ENCODE data around the gene CUX1. TPM values are rescaled to one million over a fixed set of nuclear protein-coding genes. Genes with fewer than 3 reads are reported as not detected.
"Not testable (repeated sequence)": the region's sequence is repeated elsewhere in the genome, so short reads cannot be mapped to it uniquely, and the experiment has no call there.

Gene CUX1
- total RNA-seq, 2 experiments from 2014 or later, result 30.7 to 31.2 TPM

DNA sequence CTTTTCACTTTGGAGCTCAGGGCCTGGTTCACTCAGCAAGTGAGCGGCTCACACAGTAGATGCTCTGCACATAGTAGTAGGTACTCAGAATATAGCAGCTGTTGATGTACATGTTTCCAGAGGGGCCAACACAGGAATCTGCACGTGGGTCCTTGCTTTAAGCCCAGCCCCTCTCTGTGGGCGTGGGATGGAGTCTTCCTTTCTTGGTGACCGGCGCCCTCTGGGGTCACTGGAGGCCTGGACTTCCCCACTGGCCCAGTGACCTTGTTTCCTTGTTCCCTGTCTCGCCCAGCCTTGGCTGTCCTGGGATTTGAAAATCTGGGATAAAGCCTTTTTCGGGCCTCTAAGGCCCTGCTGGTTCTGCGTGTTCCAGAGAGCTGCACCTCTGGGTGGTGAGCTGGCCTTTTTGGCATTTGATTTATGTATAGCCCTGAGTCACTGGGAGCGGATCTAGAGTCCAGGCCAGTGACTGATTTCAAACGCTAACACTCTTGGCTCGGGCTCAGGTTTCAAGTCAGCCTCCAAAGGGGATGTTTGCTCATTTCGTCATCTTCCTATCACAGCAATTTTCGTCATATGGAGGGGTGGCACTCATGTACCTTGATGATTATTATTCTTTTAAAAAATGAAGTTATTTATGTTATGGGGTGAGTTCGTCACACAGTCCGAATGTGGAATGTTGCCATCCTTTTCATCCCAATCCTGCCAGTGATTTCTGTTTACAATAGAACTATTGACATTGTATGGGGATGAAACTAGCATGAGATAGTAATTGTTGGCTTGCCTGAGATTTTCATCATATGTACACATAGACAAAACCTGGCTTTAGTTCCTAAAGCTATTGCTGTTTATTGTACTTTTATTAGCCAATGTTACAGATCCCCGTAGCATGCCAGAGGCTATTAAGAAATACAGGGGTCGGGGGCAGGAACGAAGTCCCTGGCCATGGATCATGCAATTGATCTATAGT lies 65.5 kb downstream of the CUX1 start:
- H3K36me3 Mint-ChIP-seq (ENCODE audit: low read depth), result no peaks in the 10 kb centered on the region
- H3K27ac Mint-ChIP-seq, result no peak overlapping the region
- ChIA-PET POLR2A (interaction anchor here (0.8 kb wide), 1 partner anchor 15 kb away, joined by 3 read pairs; no protein-coding TSS in a partner anchor), CTCF (no interaction called here)
- ATAC-seq (no peak), DNase-seq (no peak)
- H3K4me1 Mint-ChIP-seq (ENCODE audit: low read depth), result peaks cover 30% of the 10 kb centered on the region
- no peak overlapping the region for H3K4me3 Mint-ChIP-seq
- no peaks in the 10 kb centered on the region for H3K9me3 Mint-ChIP-seq (ENCODE audit: insufficient read depth)
- H3K27me3 Mint-ChIP-seq (ENCODE audit: low read depth), result no peaks in the 10 kb centered on the region

DNA sequence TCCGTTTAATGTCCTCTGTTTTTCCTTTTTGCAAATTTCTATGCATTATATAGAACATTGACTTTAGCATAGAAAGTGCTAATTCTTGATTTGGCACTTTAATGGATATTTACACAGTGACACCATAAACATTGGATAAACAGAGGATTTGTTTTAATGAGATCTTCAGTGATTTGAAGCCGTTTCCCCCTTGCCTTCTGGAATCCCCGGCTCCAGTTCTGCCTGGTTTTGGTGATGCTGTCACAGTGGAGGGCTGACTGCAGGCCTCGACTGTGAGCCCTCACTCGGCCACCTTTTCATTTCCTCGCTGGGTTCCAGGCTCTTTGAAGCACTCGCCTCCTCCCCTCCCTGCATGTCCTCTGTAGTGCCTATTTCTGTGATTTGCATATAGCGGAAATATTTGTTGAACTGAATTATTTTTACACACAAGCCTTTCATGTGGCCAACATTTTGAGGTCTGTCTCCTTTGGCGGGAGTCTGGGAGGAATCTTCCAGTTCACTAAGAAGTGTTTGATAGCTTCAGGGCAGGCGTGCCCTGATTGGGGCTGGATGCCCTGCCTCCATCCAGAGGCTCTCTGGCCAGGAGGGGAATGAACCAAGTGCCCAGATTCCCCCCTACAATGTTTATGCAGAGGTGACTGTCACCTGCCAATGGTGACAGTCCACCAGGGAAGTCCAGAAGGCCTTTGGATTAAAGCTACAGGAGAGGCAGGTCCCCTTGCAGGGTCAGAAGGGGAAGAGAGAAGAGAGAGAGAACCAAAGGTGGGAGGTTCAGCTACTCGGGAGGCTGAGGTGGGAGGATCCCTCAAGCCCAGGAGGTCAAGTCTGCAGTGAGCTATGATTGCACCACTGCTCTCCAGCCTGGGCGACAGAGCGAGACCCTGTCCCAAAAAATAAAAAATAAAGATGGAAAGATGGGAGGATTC lies 67.5 kb downstream of the CUX1 start:
- DNase-seq, result peak; percentile 60
- ATAC-seq, result peak; percentile 92
- no peak overlapping the region for H3K4me3 Mint-ChIP-seq
- H3K27me3 Mint-ChIP-seq (ENCODE audit: low read depth), result no peaks in the 10 kb centered on the region
- H3K9me3 Mint-ChIP-seq (ENCODE audit: insufficient read depth), result no peaks in the 10 kb centered on the region
- H3K36me3 Mint-ChIP-seq (ENCODE audit: low read depth), result no peaks in the 10 kb centered on the region
- peaks cover 30% of the 10 kb centered on the region for H3K4me1 Mint-ChIP-seq (ENCODE audit: low read depth)
- peak overlapping the region; percentile 4 for H3K27ac Mint-ChIP-seq
- ChIA-PET POLR2A (no interaction called here), CTCF (no interaction called here)

DNA sequence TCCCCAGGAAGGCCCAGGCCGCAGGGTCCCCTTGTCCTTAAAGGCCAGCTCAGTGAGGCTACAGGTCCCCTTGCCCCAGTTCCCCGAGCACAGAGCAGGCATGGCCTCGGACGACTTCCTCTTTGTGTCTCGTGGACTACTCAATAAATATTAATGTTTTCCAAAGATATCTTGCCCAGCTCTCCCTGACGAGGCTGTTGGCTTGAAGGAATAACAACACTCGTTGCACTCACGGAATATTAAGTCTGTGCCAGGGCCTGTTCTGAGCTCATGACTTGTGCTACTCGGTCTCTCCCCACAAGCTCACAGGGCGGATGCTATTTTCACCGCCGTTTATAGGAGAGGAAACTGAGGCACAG lies 68.2 kb downstream of the CUX1 start:
- Mint-ChIP-seq H3K4me1 (ENCODE audit: low read depth) (peaks cover 24% of the 10 kb centered on the region), H3K27ac (no peak overlapping the region), H3K36me3 (ENCODE audit: low read depth) (no peaks in the 10 kb centered on the region), H3K4me3 (no peak overlapping the region), H3K27me3 (ENCODE audit: low read depth) (no peaks in the 10 kb centered on the region), H3K9me3 (ENCODE audit: insufficient read depth) (no peaks in the 10 kb centered on the region)
- ATAC-seq (no peak), DNase-seq (no peak)
- ChIA-PET POLR2A (interaction anchor here (0.5 kb wide), 1 partner anchor 105 kb away, joined by 3 read pairs; no protein-coding TSS in a partner anchor), CTCF (no interaction called here)

DNA sequence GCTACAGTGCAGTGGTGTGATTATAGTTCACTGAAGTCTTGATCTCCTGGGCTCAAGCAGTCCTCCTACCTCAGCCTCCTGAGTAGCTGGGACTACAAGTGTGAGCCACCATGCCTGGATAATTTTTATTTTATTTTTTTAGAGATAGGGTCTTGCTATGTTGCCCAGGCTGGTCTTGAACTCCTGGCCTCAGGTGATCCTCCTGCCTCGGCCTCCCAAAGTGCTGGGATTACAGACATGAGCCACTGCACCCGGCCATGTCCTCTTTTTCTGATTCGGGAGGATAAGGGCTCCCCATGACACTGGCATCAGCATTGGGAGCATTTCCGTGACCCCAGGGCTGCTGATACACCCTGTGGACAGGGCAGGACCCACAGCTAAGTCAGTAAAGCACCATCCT lies 69.9 kb downstream of the CUX1 start:
- DNase-seq; H3K36me3 Mint-ChIP-seq (ENCODE audit: low read depth); ATAC-seq; H3K9me3 Mint-ChIP-seq (ENCODE audit: insufficient read depth); H3K27ac Mint-ChIP-seq; H3K27me3 Mint-ChIP-seq (ENCODE audit: low read depth); CTCF ChIA-PET; POLR2A ChIA-PET; H3K4me3 Mint-ChIP-seq: not testable (repeated sequence)
- peaks cover 20% of the 10 kb centered on the region for H3K4me1 Mint-ChIP-seq (ENCODE audit: low read depth)

DNA sequence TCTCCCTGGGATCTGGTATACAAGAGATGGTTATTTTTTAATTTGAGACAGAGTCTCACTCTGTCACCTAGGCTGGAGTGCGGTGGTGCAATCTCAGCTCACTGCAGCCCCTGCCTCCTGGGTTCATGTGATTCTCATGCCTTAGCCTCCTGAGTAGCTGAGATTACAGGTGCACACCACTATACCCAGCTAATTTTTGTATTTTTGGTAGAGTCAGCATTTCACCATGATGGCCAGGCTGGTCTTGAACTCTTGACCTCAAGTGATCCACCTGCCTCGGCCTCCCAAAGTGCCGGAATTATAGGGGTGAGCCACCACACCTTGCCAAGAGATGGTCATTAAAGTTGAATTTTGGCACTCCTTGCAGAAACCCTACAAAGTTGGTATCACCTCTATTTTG lies 71.1 kb downstream of the CUX1 start:
- POLR2A ChIA-PET; H3K27ac Mint-ChIP-seq; DNase-seq; H3K36me3 Mint-ChIP-seq (ENCODE audit: low read depth); H3K9me3 Mint-ChIP-seq (ENCODE audit: insufficient read depth); H3K27me3 Mint-ChIP-seq (ENCODE audit: low read depth); H3K4me3 Mint-ChIP-seq; ATAC-seq: not testable (repeated sequence)
- H3K4me1 Mint-ChIP-seq (ENCODE audit: low read depth), result peaks cover 20% of the 10 kb centered on the region
- CTCF ChIA-PET, result interaction anchor here (1.2 kb wide), 1 partner anchor 286 kb away, joined by 3 read pairs; no protein-coding TSS in a partner anchor

DNA sequence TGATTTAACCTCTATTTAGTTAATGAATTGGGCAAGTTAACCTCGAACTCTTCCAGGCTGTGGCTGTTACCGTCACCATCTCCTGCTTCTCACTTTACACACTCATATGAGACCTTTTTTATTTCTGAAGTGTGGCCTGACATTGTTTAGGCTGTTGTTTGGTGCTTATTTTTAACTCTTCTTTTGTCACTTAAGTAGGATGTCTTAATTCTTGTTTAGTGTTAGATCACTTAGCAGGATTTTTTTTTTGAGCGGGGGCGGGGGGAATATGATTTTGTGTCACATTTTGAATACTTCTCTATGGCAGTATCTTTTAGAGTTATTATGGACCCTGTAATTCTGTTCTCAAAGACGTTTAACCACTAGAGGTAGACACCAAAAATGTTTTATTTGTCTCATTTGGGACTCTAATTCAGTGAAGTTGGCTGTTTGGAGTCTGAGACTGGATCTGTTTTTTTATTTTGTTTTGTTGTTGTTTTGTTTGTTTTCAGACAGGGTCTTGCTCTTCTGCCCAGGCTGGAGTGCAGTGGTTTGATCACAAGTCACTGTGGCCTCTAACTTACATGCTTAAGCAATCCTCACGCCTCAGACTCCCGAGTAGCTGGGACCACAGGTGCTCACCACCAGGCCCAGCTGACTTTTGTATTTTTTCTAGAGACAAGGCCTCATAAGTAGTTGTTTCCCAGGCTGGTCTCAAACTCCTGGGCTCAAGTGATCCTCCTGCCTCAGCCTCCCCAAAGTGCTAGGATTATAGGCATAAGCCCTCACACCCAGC lies 73.5 kb downstream of the CUX1 start:
- H3K9me3 Mint-ChIP-seq (ENCODE audit: insufficient read depth), result no peaks in the 10 kb centered on the region
- H3K27me3 Mint-ChIP-seq (ENCODE audit: low read depth), result no peaks in the 10 kb centered on the region
- DNase-seq (no peak), ATAC-seq (no peak)
- POLR2A ChIA-PET, result no interaction called here
- CTCF ChIA-PET, result no interaction called here
- no peak overlapping the region for H3K4me3 Mint-ChIP-seq
- H3K4me1 Mint-ChIP-seq (ENCODE audit: low read depth), result peaks cover 2% of the 10 kb centered on the region
- no peaks in the 10 kb centered on the region for H3K36me3 Mint-ChIP-seq (ENCODE audit: low read depth)
- H3K27ac Mint-ChIP-seq, result no peak overlapping the region

DNA sequence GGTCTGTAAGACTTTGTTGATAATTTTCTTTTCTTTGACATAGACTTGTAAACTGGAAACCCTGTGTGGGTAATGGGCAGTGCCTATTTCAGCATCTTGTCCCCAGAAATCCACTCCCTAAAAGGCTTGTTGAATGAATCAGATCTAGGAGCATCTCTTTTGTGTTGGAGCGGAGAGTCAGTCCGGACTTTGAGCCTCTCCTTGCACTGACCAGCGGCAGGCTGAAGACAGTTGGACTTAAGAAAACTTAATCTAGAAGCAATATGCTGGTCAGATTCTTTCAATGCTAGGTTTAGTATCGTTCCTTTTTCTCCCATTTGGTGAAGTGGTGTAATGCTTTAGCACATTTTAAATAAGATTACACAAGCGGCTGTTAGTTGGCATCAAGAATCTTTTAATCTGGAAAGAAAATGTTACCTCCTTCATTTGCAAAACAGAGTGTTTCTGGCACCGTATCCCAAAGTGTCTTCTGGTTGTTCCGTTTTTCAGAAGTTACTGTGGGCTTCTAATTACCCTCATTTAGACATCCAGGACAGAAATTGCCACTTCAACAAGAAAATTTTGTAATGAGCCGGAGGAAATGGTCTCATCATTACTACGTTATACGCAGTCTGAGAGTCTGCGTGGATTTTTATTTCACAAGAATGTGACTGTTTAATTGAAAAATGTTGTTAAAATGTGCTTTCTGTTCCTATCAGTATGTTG lies 74.7 kb downstream of the CUX1 start:
- CTCF ChIA-PET, result no interaction called here
- POLR2A ChIA-PET, result no interaction called here
- H3K4me1 Mint-ChIP-seq (ENCODE audit: low read depth), result no peaks in the 10 kb centered on the region

DNA sequence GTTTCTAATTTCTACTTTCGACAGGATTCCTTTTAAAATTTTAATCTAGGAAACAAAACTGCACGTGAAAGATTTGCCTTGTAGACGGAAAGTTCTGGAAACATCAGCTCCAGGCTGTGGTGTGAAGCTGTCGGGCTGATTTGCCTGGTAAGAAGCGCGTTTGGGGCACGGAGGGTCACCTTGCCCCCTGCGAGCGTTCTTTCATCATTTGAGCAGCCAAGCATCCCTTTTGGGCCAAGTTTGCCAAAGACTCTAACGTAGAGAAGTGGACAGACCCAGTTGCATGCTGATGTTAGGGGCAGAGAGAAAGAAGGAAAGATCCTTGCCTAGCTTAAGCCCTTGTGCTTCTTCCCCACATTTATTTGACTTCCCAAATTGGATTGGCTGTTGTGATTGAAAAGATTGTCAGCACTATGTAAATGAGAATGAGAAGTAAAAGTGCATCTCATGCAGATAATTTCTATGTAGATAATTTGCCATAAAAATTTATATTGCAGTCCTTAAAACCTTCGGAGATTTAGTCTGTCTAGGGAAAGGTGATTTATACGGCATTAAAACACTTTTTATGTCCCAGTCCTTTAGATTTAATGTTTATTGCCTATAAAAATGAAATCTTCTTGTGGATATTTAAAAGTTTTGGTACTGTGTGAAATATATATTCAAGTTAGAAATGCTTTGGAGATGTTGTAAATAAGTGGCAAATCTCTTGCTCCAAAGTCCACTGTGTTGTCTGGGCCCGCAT lies 76.1 kb downstream of the CUX1 start:
- no peaks in the 10 kb centered on the region for H3K27me3 Mint-ChIP-seq (ENCODE audit: low read depth)
- H3K4me3 Mint-ChIP-seq, result no peak overlapping the region
- POLR2A ChIA-PET, result no interaction called here
- no peak for ATAC-seq
- CTCF ChIA-PET, result no interaction called here
- no peaks in the 10 kb centered on the region for H3K9me3 Mint-ChIP-seq (ENCODE audit: insufficient read depth)
- no peak overlapping the region for H3K27ac Mint-ChIP-seq
- no peaks in the 10 kb centered on the region for H3K4me1 Mint-ChIP-seq (ENCODE audit: low read depth)
- no peaks in the 10 kb centered on the region for H3K36me3 Mint-ChIP-seq (ENCODE audit: low read depth)
- no peak for DNase-seq

More for the DNA sequence above, 74.7 kb downstream of the CUX1 start:
- no peaks in the 10 kb centered on the region for H3K9me3 Mint-ChIP-seq (ENCODE audit: insufficient read depth)
- H3K27ac Mint-ChIP-seq, result no peak overlapping the region
- H3K4me3 Mint-ChIP-seq, result no peak overlapping the region
- H3K36me3 Mint-ChIP-seq (ENCODE audit: low read depth), result no peaks in the 10 kb centered on the region
- no peak for ATAC-seq
- no peak for DNase-seq
- H3K27me3 Mint-ChIP-seq (ENCODE audit: low read depth), result no peaks in the 10 kb centered on the region

DNA sequence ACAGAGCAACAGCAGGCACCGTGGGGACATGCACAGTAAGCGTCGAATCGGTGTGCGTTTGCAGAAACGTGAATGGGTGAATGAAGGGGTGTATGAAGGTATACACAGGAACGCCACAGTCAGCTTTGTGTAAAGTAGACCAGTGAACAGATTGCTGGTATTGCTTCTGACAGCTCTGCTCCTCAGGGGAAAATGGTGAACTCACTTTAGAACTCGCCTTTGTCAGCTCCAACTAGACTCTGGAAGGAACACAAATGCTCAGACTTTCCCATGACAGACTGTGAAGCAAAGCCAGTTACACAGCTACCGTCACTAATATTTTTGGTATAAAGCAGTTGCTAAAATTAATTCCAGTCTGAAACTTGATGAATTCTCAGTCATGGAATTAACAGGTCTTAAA lies 78.9 kb downstream of the CUX1 start:
- DNase-seq, result no peak
- CTCF ChIA-PET, result interaction anchor here (0.7 kb wide), 1 partner anchor 93 kb away, joined by 3 read pairs; no protein-coding TSS in a partner anchor
- no peak for ATAC-seq
- Mint-ChIP-seq H3K4me3 (no peak overlapping the region), H3K27ac (no peak overlapping the region), H3K9me3 (ENCODE audit: insufficient read depth) (no peaks in the 10 kb centered on the region), H3K27me3 (ENCODE audit: low read depth) (no peaks in the 10 kb centered on the region), H3K36me3 (ENCODE audit: low read depth) (no peaks in the 10 kb centered on the region), H3K4me1 (ENCODE audit: low read depth) (no peaks in the 10 kb centered on the region)
- POLR2A ChIA-PET, result no interaction called here

DNA sequence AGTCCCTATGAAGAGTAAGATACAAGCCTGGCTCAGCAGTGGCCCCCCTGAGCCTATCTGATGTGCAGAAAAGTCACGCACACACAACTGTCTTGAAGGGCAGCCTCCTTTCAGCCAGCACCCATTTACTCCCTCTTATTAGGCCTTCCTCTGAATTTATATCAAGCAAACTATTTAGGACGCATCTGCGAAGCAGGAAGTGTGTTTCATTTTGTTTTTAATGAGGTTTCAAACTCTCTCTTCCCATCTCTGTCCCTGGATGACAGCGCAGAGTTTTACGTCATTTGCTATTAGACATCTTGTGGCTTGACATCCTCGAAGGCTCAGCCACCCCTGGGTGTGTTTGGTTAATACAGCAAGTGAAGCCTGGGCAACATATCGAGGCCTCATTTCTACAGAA lies 79.5 kb downstream of the CUX1 start:
- ChIA-PET POLR2A (no interaction called here), CTCF (interaction anchor here (0.7 kb wide), 1 partner anchor 94 kb away, joined by 3 read pairs; no protein-coding TSS in a partner anchor)
- Mint-ChIP-seq H3K4me1 (ENCODE audit: low read depth) (no peaks in the 10 kb centered on the region), H3K27me3 (ENCODE audit: low read depth) (no peaks in the 10 kb centered on the region), H3K4me3 (no peak overlapping the region), H3K9me3 (ENCODE audit: insufficient read depth) (no peaks in the 10 kb centered on the region), H3K36me3 (ENCODE audit: low read depth) (no peaks in the 10 kb centered on the region), H3K27ac (no peak overlapping the region)
- no peak for ATAC-seq
- no peak for DNase-seq

DNA sequence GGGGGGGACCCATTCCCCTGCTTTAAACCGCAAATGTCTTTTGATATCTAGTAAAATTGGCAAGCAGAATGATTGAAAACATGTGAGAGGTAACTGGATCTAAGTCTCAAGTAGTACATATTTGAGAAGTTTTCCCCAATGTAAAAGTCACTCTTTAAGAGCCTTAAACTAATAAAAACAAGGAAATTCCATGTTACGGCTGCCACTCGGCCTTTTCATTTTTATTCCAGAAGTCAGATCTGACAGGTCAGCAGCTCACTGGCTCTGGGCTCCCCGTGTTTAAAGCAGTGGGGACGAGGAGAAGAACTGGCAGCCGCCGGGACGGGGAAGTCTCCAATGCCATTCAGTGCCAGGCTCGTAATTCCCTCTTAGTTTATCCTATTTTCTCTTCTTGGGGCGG lies 80.7 kb downstream of the CUX1 start:
- ChIA-PET POLR2A (no interaction called here), CTCF (no interaction called here)
- H3K27ac Mint-ChIP-seq, result no peak overlapping the region
- no peak overlapping the region for H3K4me3 Mint-ChIP-seq
- H3K27me3 Mint-ChIP-seq (ENCODE audit: low read depth), result no peaks in the 10 kb centered on the region
- DNase-seq, result no peak
- no peaks in the 10 kb centered on the region for H3K4me1 Mint-ChIP-seq (ENCODE audit: low read depth)
- no peaks in the 10 kb centered on the region for H3K9me3 Mint-ChIP-seq (ENCODE audit: insufficient read depth)
- H3K36me3 Mint-ChIP-seq (ENCODE audit: low read depth), result no peaks in the 10 kb centered on the region
- ATAC-seq, result no peak

All from activated CD8-positive, alpha-beta T cell treated with anti-CD3 and anti-CD28 coated beads, Interleukin-2, amount 10 ng/mL, durations not matched to agents 7 days and 5 days (primary cell).